UCSD-AML1 (cell line): ENCODE results near the gene SNX32.

Experiments
- DNase-seq: peaks from one replicate; lab custom pipeline; 2025; ENCODE audit not compliant: unreplicated experiment; lab: John Stamatoyannopoulos, UW

The SNX32 gene

DNA sequence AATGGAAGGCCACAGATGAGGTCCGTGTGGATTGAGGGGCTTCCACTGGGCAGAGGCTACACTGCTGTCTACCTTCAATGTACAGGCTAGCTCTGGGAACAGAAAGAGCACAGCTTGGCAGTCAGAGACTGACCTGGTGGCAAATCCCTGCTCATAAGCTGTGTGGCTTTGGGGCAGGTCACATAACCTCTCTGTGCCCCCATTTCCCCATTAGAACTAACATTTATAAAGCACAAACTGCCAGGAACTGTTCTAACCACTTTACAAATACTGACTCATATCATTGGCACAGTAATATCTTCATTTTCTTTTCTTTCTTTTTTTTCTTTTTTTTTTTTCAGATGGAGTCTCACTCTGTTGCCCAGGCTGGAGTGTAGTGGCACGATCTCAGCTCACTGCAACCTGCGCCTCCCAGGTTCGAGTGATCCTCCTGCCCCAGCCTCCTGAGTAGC, 63.3 kb downstream of the SNX32 start:
- DNase-seq, result no peak

DNA sequence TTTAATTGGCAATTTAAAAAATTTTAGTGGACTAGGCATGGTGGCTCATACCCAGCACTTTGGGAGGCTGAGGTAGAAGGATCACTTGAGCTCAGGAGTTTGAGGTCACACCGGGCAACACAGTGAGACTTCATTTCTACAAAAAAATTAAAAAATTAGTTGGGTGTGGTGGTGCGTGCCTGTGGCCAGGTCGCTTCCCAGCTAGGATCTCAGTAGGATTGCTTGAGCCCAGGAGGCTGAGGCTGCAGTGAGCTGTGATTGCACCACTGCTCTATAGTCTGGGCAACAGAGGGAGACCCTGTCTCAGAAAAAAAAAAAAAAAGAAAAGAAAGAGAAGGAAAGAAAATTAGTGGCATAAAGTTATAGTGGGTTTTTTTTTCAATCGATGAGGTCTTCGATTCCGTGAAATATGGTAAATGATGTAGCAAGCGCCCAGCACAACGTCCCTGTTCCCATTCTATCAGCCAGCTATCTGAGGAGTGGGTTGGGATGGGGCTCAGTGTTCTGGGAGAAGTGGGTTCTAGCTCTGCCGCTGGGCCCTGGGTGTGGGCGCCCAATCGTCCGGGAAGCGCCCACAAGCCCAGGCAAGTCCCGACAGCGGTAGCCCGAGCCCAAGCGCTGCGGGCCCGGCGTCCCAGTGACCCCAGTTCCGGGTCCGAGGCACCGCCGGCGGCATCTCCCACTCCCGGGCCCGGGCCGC, 65.0 kb downstream of the SNX32 start:
- DNase-seq, result no peak

DNA sequence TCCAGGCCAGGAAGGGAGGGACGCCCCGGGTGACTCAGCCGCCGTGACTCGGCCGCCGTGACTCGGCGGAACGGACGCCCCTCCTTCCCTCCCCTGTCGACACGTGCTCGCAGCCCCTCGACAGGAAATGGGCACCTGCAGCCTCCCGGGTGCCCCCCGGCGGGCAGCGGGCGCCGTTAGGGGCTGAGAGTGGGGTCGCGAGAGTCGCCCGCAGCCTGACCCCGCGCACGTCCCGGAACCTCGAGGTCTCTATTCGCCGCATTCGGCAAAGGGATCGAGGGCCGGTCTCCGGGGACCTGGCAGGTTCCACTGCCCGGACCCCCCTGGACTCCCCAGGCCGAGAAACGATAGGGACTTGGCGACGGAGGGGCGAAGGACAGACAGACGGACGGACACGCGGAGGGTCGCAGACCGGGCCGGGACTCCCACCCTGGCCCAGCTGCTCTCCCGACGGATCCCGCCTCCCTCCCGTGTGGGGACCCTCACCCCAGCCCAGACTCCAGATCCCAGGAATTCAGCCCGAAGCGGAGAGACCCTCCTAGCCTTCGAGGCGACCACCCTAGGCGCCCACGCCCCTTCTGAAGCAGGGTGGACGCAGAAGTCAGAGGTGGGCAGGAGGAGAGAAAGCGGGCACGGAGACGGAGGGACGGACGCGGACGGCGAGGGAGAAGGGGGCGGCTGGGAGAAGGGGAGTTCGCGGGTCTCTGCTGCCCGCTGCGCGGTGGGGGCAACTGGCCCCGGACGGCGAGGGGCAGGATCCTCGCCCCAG, 65.8 kb downstream of the SNX32 start:
- DNase-seq, result peak; percentile 78

DNA sequence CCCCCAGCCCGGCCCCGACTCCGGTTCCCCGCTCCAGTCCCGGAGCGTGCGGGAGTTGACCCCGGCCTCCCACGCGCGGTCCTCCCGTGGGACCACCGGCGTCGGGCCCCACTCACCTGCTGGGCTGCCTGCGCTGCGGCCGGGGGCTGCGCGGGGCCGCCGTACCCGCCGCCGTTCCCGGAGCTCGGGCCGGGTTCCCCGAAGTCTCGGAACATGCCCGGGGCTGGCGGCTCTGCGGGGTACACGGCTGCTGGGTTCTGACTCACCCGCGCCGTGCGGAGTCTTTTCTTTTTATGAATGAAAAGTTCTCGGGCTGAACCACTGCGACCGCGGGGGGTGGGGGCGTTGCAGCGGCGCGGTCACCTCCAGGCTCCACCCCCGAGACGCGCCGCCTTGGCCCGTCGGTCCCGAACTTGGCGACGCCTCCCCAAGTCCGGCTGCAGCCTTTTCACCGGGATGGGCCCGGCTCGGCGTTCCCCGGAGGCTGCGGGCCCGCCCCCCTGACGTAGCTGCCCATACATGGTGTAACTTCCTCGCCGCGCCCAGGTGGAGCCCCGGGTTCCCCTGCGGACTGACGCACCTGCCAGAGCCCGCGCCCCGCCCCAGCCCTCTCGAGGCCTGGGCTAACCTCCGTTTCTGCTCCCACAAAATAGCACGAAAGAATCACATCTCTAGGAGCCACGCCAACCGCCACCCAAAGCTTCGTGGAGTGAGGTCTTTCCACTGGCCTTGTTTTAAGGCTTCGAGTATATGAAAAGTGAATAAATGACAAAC, 66.5 kb downstream of the SNX32 start, which contains the start of gene FOSL1:
FOSL1 (minus strand) TSS at position 264 of the 774 bp plus-strand sequence; CDS start at position 215, 49 bp downstream.
- peak; percentile 90 for DNase-seq

DNA sequence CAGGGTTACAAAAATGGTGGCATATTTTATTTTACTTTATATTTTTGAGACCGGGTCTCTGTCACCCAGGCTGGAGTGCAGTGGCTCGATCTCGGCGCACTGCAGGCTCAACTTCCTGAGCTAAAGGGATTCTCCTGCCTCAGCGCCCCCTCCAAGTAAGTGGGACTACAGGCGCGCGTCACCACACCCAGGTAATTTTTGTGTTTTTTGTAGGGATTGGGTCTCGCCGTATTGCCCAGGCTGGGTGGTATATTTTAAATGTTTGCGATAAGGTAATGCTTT, 67.1 kb downstream of the SNX32 start:
- no peak for DNase-seq

DNA sequence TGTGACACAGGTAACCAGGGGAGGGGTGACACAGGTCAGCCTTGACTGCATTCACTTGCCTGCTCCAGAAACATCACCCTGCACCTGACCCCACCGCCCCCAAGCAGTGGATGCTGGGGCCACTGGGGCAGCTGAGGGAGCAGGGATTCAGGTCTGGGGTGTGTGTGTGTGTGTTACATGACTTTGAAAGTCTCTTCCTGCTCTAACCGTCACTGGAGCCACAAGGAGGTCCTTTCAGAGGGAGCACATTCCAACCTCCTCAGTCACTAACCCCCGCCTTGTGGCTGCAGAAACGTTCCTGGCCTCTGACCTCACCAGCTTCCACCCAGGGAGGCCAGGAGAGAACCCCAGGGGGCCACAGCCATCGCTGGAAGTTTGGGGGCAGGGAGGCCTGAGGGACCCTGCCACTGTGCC, 69.3 kb downstream of the SNX32 start:
- DNase-seq, result peak; percentile 19
